Keratinocyte (primary cell): ENCODE measurements around the gene AOX1.
"Not testable (repeated sequence)": the region's sequence is repeated elsewhere in the genome, so short reads cannot be mapped to it uniquely, and the experiment has no call there.

Experiments used
- EZH2 ChIP-seq: IDR thresholded peaks from one replicate; pipeline ENCODE4 v1.6.1; 2012; ENCODE audit warnings: inconsistent platforms, mild to moderate bottlenecking, low read length, moderate library complexity
- TF ChIP-seq, protein P1 (sequence below), 3 experiments: IDR thresholded peaks in 1 of 3; conservative IDR thresholded peaks in 1 of 3; optimal IDR thresholded peaks in 1 of 3; 2 replicates in 2 of 3; 3 replicates in 1 of 3; pipeline versions ENCODE3 to v1.5.1; 2011; ENCODE audit warnings: low read length in 3 of 3, mild to moderate bottlenecking in 3 of 3, moderate library complexity in 2 of 3, control low read depth in 1 of 3, inconsistent platforms in 1 of 3; ENCODE audit not compliant: insufficient read depth in 2 of 3; ENCODE audit errors: extremely low read depth in 1 of 3

GRCh38 chr2:200682407-200682806 is 96.6 kb downstream of the AOX1 start:
- TF ChIP-seq, protein P1, sequence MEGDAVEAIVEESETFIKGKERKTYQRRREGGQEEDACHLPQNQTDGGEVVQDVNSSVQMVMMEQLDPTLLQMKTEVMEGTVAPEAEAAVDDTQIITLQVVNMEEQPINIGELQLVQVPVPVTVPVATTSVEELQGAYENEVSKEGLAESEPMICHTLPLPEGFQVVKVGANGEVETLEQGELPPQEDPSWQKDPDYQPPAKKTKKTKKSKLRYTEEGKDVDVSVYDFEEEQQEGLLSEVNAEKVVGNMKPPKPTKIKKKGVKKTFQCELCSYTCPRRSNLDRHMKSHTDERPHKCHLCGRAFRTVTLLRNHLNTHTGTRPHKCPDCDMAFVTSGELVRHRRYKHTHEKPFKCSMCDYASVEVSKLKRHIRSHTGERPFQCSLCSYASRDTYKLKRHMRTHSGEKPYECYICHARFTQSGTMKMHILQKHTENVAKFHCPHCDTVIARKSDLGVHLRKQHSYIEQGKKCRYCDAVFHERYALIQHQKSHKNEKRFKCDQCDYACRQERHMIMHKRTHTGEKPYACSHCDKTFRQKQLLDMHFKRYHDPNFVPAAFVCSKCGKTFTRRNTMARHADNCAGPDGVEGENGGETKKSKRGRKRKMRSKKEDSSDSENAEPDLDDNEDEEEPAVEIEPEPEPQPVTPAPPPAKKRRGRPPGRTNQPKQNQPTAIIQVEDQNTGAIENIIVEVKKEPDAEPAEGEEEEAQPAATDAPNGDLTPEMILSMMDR (optimal IDR thresholded peaks at IDR 0.05 in 1 of 3, IDR thresholded peaks at IDR 0.05 in 1 of 3, conservative IDR thresholded peaks at IDR 0.05 in 1 of 3; ENCODE audit: extremely low read depth in 1 of 3, insufficient read depth in 2 of 3, low read length in 3 of 3), result not testable (repeated sequence)
- not testable (repeated sequence) for TF ChIP-seq EZH2
